Gastrocnemius medialis (tissue), 4 donors: ENCODE data around the gene MZT1. TPM values are rescaled to one million over a fixed set of nuclear protein-coding genes. Genes with fewer than 3 reads are reported as not detected.
"Not testable (repeated sequence)": the region's sequence is repeated elsewhere in the genome, so short reads cannot be mapped to it uniquely, and the experiment has no call there.

ENCODE experiments used
- ATAC-seq, 2 donors: fragments of 150-250 bp; one replicate each; pipeline ENCODE4 v1.9.1; 2016
- DNase-seq, 2 donors: peaks; one replicate each; pipeline ENCODE4 v3.0.0-alpha.2; 2019
- H3K27ac ChIP-seq, 4 donors: fragments of 200-600 bp; sonication (generic); 1 replicate in 1 of 4; 2 replicates in 3 of 4; pipeline ENCODE4 v1.5.1; 2016 to 2018; ENCODE audit warnings: mild to moderate bottlenecking in 2 of 4, moderate library complexity in 1 of 4
- H3K27me3 ChIP-seq, 3 donors: fragments of 200-600 bp; sonication (generic) in 2 of 3; 1 replicate in 1 of 3; 2 replicates in 2 of 3; pipeline versions ENCODE4 v1.5.1 to v1.6.0; 2016 to 2019; ENCODE audit warnings: mild to moderate bottlenecking in 1 of 3, moderate library complexity in 1 of 3
- H3K36me3 ChIP-seq, 2 donors: fragments of 200-600 bp; sonication (generic) in 1 of 2; one replicate each; pipeline ENCODE4 v1.5.1; 2017 to 2018
- H3K4me1 ChIP-seq, 2 donors: fragments of 200-600 bp; sonication (generic) in 1 of 2; one replicate each; pipeline ENCODE4 v1.5.1; 2016 to 2017; ENCODE audit warnings: mild to moderate bottlenecking in 2 of 2
- H3K4me3 ChIP-seq, 4 donors: fragments of 200-600 bp; sonication (generic) in 3 of 4; 1 replicate in 1 of 4; 2 replicates in 3 of 4; pipeline ENCODE4 v1.5.1; 2016 to 2019; ENCODE audit warnings: mild to moderate bottlenecking in 2 of 4
- H3K9me3 ChIP-seq, 3 donors: fragments of 200-600 bp; sonication (generic) in 2 of 3; 1 replicate in 1 of 3; 2 replicates in 2 of 3; pipeline ENCODE4 v1.5.1; 2016 to 2019
- CTCF ChIP-seq, 5 experiments: fragments of 450-650 bp in 3 of 5; fragments of 200-600 bp in 2 of 5; sonication (generic) in 2 of 5; IDR thresholded peaks in 4 of 5; conservative IDR thresholded peaks in 1 of 5; 1 replicate in 4 of 5; 2 replicates in 1 of 5; pipeline ENCODE4 v1.5.1; 2016 to 2019; ENCODE audit warnings: antibody characterized with exemption in 5 of 5, mild to moderate bottlenecking in 3 of 5, moderate library complexity in 3 of 5
- POLR2A ChIP-seq, 2 donors: fragments of 450-650 bp; IDR thresholded peaks; one replicate each; pipeline ENCODE4 v1.6.1; 2017; ENCODE audit warnings: antibody characterized with exemption in 2 of 2, mild to moderate bottlenecking in 2 of 2, moderate library complexity in 2 of 2
- in situ Hi-C, 4 donors: fragments of 200-750 bp; cut with MboI; loops; one replicate each; pipeline versions ENCODE4 v1.15.0 to v1.8.0; 2017; ENCODE audit warnings: low sequenced_read_pairs in 4 of 4
- intact Hi-C: fragments of 100-400 bp; cut with DNase I; formaldehyde crosslinking; loops from one replicate; pipeline ENCODE4 v1.15.1; 2023; ENCODE audit warnings: low total_unique reads
- total RNA-seq, 4 donors: library from RNA; depleted of rRNA; stranded (reverse); fragments of >200 nt; gene quantifications; one replicate each; pipeline versions ENCODE4 v1.1.0 to v1.2.3, GENCODE V29; 2016

Gene MZT1
- total RNA-seq, 4 donors from 2014 or later: 7.7 to 17.0 (median 10.7) TPM

GRCh38 chr13:72740015-72740414, 12.6 kb upstream of the MZT1 start:
- DNase-seq (no peak), ATAC-seq (no peak)
- no peaks in the 10 kb centered on the region for H3K9me3 ChIP-seq
- TF ChIP-seq CTCF (IDR thresholded peaks at IDR 0.05 in 4 of 5, conservative IDR thresholded peaks at IDR 0.05 in 1 of 5): no peak
- no peak for TF ChIP-seq POLR2A (IDR thresholded peaks at IDR 0.05)
- intact Hi-C loops: no loop called here
- H3K4me3 ChIP-seq: no peak overlapping the region
- in situ Hi-C loops: no loop called here
- H3K4me1 ChIP-seq: no peaks in the 10 kb centered on the region
- H3K36me3 ChIP-seq: peaks cover 0 to 11% of the 10 kb centered on the region in 2 donors
- H3K27ac ChIP-seq: no peak overlapping the region
- no peaks in the 10 kb centered on the region for H3K27me3 ChIP-seq

GRCh38 chr13:72737033-72737432, 9.6 kb upstream of the MZT1 start:
- no peak for DNase-seq
- intact Hi-C loops (no loop called here), in situ Hi-C loops (no loop called here)
- ATAC-seq: no peak
- Histone ChIP-seq H3K27me3 (no peaks in the 10 kb centered on the region), H3K27ac (no peak overlapping the region), H3K9me3 (no peaks in the 10 kb centered on the region), H3K36me3 (no peaks in the 10 kb centered on the region), H3K4me3 (no peak overlapping the region), H3K4me1 (no peaks in the 10 kb centered on the region)
- TF ChIP-seq CTCF (IDR thresholded peaks at IDR 0.05 in 4 of 5, conservative IDR thresholded peaks at IDR 0.05 in 1 of 5) (no peak), POLR2A (IDR thresholded peaks at IDR 0.05) (no peak)

GRCh38 chr13:72728290-72728605, 819 bp upstream of the MZT1 start:
- Histone ChIP-seq H3K27ac (peak overlapping the region; percentile 70 to 81 (median 76)), H3K4me3 (peak overlapping the region; percentile 75 to 90 (median 82)), H3K4me1 (peaks cover 8 to 18% of the 10 kb centered on the region in 2 donors), H3K9me3 (no peaks in the 10 kb centered on the region), H3K36me3 (no peaks in the 10 kb centered on the region), H3K27me3 (no peaks in the 10 kb centered on the region)
- in situ Hi-C loops: loop anchor here in 1 of 4 donors (5.0 kb wide), 1 partner anchor 54 kb away; the partner anchor contains the start of genes DIS3 and PIBF1
- ATAC-seq (peak in 1 of 2 donors; percentile 4), DNase-seq (no peak)
- no peak for TF ChIP-seq CTCF (IDR thresholded peaks at IDR 0.05 in 4 of 5, conservative IDR thresholded peaks at IDR 0.05 in 1 of 5)
- no peak for TF ChIP-seq POLR2A (IDR thresholded peaks at IDR 0.05)
- intact Hi-C loops: no loop called here

GRCh38 chr13:72726726-72727416, 558 bp downstream of the MZT1 start:
- DNase-seq (no peak), ATAC-seq (peak; percentile 21 to 40)
- in situ Hi-C loops: loop anchor here in 1 of 4 donors (5.0 kb wide), 1 partner anchor 55 kb away; the partner anchor contains the start of genes DIS3 and PIBF1
- Histone ChIP-seq H3K27ac (peak overlapping the region; percentile 71 to 81 (median 76)), H3K27me3 (no peaks in the 10 kb centered on the region), H3K4me3 (peak overlapping the region; percentile 75 to 90 (median 82)), H3K4me1 (peaks cover 8 to 18% of the 10 kb centered on the region in 2 donors), H3K36me3 (no peaks in the 10 kb centered on the region), H3K9me3 (no peaks in the 10 kb centered on the region)
- intact Hi-C loops: loop anchor here (1.0 kb wide), 1 partner anchor 55 kb away; the partner anchor contains the start of gene PIBF1
- TF ChIP-seq CTCF (IDR thresholded peaks at IDR 0.05 in 4 of 5, conservative IDR thresholded peaks at IDR 0.05 in 1 of 5): no peak

GRCh38 chr13:72726185-72726584, 1.2 kb downstream of the MZT1 start:
- in situ Hi-C loops: loop anchor here in 1 of 4 donors (5.0 kb wide), 1 partner anchor 56 kb away; the partner anchor contains the start of genes DIS3 and PIBF1
- Histone ChIP-seq H3K4me3 (peak overlapping the region in 2 of 4 donors; percentile 82 to 90), H3K4me1 (peaks cover 8 to 18% of the 10 kb centered on the region in 2 donors)
- H3K27ac ChIP-seq, H3K27me3 ChIP-seq, H3K36me3 ChIP-seq, ATAC-seq, DNase-seq, H3K9me3 ChIP-seq, intact Hi-C loops: not testable (repeated sequence)
